Measurements from ENCODE around the gene VCL.

DNA sequence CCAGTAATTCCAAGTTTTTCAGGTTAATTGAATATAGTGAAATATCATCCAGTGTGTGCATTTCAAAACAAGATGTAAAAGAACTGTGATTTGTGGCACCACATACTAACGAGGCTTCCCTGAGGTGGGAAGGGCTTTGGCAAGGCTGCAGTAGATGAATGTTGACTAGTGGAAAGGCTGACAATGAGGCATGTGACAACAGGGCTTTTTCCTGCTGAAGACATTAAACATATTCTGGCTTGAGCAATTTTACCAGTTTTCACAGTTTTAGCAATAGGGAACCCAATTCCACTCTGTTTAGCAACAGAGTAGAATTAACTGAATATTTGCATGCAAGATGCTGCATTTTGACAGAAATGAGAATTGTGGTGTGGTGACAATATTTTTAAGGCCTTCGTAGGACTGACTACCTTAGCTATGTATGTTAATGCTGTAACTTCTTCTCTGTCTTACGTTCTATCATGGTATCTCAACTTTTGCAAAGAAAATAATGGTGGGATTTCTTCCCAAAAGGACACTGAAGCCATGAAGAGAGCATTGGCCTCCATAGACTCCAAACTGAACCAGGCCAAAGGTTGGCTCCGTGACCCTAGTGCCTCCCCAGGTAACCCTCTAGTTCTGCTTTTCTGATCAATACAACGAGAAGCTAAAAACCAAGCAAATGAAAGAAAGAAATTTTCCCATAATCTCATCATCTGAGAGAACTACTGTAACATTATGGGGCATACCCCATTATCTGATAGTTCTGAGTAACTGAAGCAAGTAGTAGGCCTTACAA is 84.2 kb downstream of the VCL start:
- TF ChIP-seq FOXA1 (IDR thresholded peaks at IDR 0.05) (no peak), JUND (IDR thresholded peaks at IDR 0.05) (no peak), YY1 (IDR thresholded peaks at IDR 0.05) (peak; percentile 36), SP1 (IDR thresholded peaks at IDR 0.05) (peak; percentile 52), TAF1 (conservative IDR thresholded peaks at IDR 0.05) (no peak), RAD21 (IDR thresholded peaks at IDR 0.05) (no peak)
- TF ChIP-seq, protein P1, sequence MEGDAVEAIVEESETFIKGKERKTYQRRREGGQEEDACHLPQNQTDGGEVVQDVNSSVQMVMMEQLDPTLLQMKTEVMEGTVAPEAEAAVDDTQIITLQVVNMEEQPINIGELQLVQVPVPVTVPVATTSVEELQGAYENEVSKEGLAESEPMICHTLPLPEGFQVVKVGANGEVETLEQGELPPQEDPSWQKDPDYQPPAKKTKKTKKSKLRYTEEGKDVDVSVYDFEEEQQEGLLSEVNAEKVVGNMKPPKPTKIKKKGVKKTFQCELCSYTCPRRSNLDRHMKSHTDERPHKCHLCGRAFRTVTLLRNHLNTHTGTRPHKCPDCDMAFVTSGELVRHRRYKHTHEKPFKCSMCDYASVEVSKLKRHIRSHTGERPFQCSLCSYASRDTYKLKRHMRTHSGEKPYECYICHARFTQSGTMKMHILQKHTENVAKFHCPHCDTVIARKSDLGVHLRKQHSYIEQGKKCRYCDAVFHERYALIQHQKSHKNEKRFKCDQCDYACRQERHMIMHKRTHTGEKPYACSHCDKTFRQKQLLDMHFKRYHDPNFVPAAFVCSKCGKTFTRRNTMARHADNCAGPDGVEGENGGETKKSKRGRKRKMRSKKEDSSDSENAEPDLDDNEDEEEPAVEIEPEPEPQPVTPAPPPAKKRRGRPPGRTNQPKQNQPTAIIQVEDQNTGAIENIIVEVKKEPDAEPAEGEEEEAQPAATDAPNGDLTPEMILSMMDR (IDR thresholded peaks at IDR 0.05; ENCODE audit: low read depth, low read length, missing input control): no peak
- TF ChIP-seq, protein P2, sequence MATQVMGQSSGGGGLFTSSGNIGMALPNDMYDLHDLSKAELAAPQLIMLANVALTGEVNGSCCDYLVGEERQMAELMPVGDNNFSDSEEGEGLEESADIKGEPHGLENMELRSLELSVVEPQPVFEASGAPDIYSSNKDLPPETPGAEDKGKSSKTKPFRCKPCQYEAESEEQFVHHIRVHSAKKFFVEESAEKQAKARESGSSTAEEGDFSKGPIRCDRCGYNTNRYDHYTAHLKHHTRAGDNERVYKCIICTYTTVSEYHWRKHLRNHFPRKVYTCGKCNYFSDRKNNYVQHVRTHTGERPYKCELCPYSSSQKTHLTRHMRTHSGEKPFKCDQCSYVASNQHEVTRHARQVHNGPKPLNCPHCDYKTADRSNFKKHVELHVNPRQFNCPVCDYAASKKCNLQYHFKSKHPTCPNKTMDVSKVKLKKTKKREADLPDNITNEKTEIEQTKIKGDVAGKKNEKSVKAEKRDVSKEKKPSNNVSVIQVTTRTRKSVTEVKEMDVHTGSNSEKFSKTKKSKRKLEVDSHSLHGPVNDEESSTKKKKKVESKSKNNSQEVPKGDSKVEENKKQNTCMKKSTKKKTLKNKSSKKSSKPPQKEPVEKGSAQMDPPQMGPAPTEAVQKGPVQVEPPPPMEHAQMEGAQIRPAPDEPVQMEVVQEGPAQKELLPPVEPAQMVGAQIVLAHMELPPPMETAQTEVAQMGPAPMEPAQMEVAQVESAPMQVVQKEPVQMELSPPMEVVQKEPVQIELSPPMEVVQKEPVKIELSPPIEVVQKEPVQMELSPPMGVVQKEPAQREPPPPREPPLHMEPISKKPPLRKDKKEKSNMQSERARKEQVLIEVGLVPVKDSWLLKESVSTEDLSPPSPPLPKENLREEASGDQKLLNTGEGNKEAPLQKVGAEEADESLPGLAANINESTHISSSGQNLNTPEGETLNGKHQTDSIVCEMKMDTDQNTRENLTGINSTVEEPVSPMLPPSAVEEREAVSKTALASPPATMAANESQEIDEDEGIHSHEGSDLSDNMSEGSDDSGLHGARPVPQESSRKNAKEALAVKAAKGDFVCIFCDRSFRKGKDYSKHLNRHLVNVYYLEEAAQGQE (IDR thresholded peaks at IDR 0.05): no peak
- TF ChIP-seq, protein P3, sequence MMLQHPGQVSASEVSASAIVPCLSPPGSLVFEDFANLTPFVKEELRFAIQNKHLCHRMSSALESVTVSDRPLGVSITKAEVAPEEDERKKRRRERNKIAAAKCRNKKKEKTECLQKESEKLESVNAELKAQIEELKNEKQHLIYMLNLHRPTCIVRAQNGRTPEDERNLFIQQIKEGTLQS (IDR thresholded peaks at IDR 0.05): no peak
